PC-9 (cell line): Measurements from ENCODE around the gene ABHD16A. TPM values are rescaled to one million over a fixed set of nuclear protein-coding genes. Genes with fewer than 3 reads are reported as not detected.
A peak's percentile ranks its signal among the peaks of the same experiment; 100 is the strongest.

ENCODE experiments used
- BruUV-seq: library from RNA; stranded (reverse); fragments of 400-500 nt; replicated peaks from 2 replicates; lab custom pipeline; 2021; lab: Mats Ljungman, UMichigan
- CTCF ChIA-PET: fragments of 300-600 bp; sonication (Branson Sonifier 250); formaldehyde crosslinking; loops from one replicate; lab custom pipeline; 2022; ENCODE audit warnings: antibody characterized with exemption; lab: Charles Lee
- POLR2A ChIA-PET: fragments of 300-600 bp; sonication (Branson Sonifier 250); formaldehyde crosslinking; loops from one replicate; lab custom pipeline; 2022; ENCODE audit warnings: antibody characterized with exemption; ENCODE audit not compliant: unreplicated experiment; lab: Charles Lee
- DNase-seq, 2 experiments: peaks; one replicate each; pipeline versions ENCODE4 v3.0.0 to v3.0.0-alpha.2; 2015 to 2022; ENCODE audit warnings: mixed read lengths in 1 of 2
- H2AFZ ChIP-seq: fragments of 200-600 bp; sonication (generic); 2 replicates; pipeline ENCODE4 v1.8.1; 2017; ENCODE audit warnings: antibody characterized with exemption
- H3F3A ChIP-seq: fragments of 200-600 bp; sonication (generic); 2 replicates; pipeline ENCODE4 v1.8.1; 2017; ENCODE audit warnings: antibody characterized with exemption, mild to moderate bottlenecking, low read depth; ENCODE audit not compliant: insufficient read depth
- H3K27ac ChIP-seq: fragments of 200-600 bp; sonication (generic); 2 replicates; pipeline ENCODE4 v1.6.1; 2016; ENCODE audit warnings: mixed run types
- H3K27me3 ChIP-seq: fragments of 200-600 bp; sonication (generic); 2 replicates; pipeline ENCODE4 v1.6.1; 2016; ENCODE audit warnings: low read depth, mixed run types; ENCODE audit not compliant: insufficient read depth
- H3K36me3 ChIP-seq: fragments of 200-600 bp; sonication (generic); 2 replicates; pipeline ENCODE4 v1.6.1; 2016; ENCODE audit warnings: low read depth, mixed run types
- H3K4me1 ChIP-seq: fragments of 200-600 bp; sonication (generic); replicated peaks from 2 replicates; pipeline ENCODE4 v1.6.1; 2016; ENCODE audit warnings: mixed run types; ENCODE audit not compliant: insufficient read depth
- H3K4me2 ChIP-seq: fragments of 200-600 bp; sonication (generic); 2 replicates; pipeline ENCODE4 v1.6.1; 2017; ENCODE audit warnings: mixed run types
- H3K4me3 ChIP-seq: fragments of 200-600 bp; sonication (generic); 2 replicates; pipeline ENCODE4 v1.6.1; 2016; ENCODE audit warnings: mixed run types
- H3K79me2 ChIP-seq: fragments of 200-600 bp; sonication (generic); 2 replicates; pipeline ENCODE4 v1.6.1; 2017; ENCODE audit warnings: low read depth, mixed run types
- H3K9me2 ChIP-seq: fragments of 200-600 bp; sonication (generic); 2 replicates; pipeline ENCODE4 v1.8.1; 2017; ENCODE audit warnings: mild to moderate bottlenecking; ENCODE audit not compliant: insufficient read depth
- H3K9me3 ChIP-seq: fragments of 200-600 bp; sonication (generic); 2 replicates; pipeline ENCODE4 v1.8.1; 2016; ENCODE audit warnings: low read depth; ENCODE audit not compliant: insufficient read depth
- H4K20me1 ChIP-seq: fragments of 200-600 bp; sonication (generic); 2 replicates; pipeline ENCODE4 v1.8.1; 2017; ENCODE audit not compliant: insufficient read depth
- CTCF ChIP-seq: fragments of 200-600 bp; sonication (generic); conservative IDR thresholded peaks from 2 replicates; pipeline ENCODE4 v1.6.1; 2017; ENCODE audit warnings: mixed run types, antibody characterized with exemption, mild to moderate bottlenecking, moderate library complexity
- EZH2 ChIP-seq: fragments of 200-600 bp; sonication (generic); IDR thresholded peaks from 2 replicates; pipeline ENCODE4 v1.8.0; 2017; ENCODE audit warnings: antibody characterized with exemption, low read depth
- intact Hi-C: fragments of 100-400 bp; cut with micrococcal nuclease; formaldehyde crosslinking; loops from one replicate; pipeline ENCODE4 v1.10.0; 2022; ENCODE audit not compliant: unreplicated experiment
- total RNA-seq: library from RNA; stranded (reverse); gene quantifications from 2 replicates; pipeline ENCODE4 v1.2.3, GENCODE V29; 2021

The ABHD16A gene
- total RNA-seq, 1 experiment from 2014 or later, result 35.2 TPM

- CTCF ChIA-PET, result no interaction called here
- H4K20me1 ChIP-seq, result peaks cover 29% of the 10 kb centered on the region
- TF ChIP-seq CTCF (no peak), EZH2 (no peak)
- no peak for DNase-seq
- POLR2A ChIA-PET, result interaction anchor here (0.6 kb wide), 1 partner anchor 153 kb away, joined by 4 read pairs; no protein-coding TSS in a partner anchor
- no peaks in the 10 kb centered on the region for H3K27me3 ChIP-seq
- peak overlapping the region; percentile 73 for H3K27ac ChIP-seq
- intact Hi-C loops, result loop anchor here (2.0 to 10.0 kb wide), 2 partner anchors 58 to 190 kb away; partner anchors contain the start of genes ATP6V1G2, DDX39B and NFKBIL1
- no peak overlapping the region for H2AFZ ChIP-seq
- H3K9me2 ChIP-seq, result no peaks in the 10 kb centered on the region
- H3K79me2 ChIP-seq, result peaks cover 51% of the 10 kb centered on the region
- H3K9me3 ChIP-seq, result no peaks in the 10 kb centered on the region
- peaks cover 38% of the 10 kb centered on the region for H3K4me1 ChIP-seq
- H3K36me3 ChIP-seq, result peaks cover 37% of the 10 kb centered on the region
- H3K4me2 ChIP-seq, result peak overlapping the region; percentile 83
- H3K4me3 ChIP-seq, result peak overlapping the region; percentile 86
- H3F3A ChIP-seq, result peaks cover 75% of the 10 kb centered on the region
- BruUV-seq, result no TSS peak
Observed at GRCh38 chr6:31734247-31734820, 31.2 kb upstream of the ABHD16A start.

- Histone ChIP-seq H3K27me3 (no peaks in the 10 kb centered on the region), H3K36me3 (peaks cover 37% of the 10 kb centered on the region), H3K4me3 (peak overlapping the region; percentile 86; the same call in 1 of the 2 replicates), H3K4me2 (peak overlapping the region; percentile 83), H3K27ac (no peak overlapping the region), H3K4me1 (peaks cover 37% of the 10 kb centered on the region), H3K9me3 (no peaks in the 10 kb centered on the region), H3K9me2 (no peaks in the 10 kb centered on the region), H3K79me2 (peaks cover 51% of the 10 kb centered on the region), H3F3A (peaks cover 71% of the 10 kb centered on the region), H4K20me1 (peaks cover 29% of the 10 kb centered on the region), H2AFZ (no peak overlapping the region)
- intact Hi-C loops, result loop anchor here (2.0 to 10.0 kb wide), 2 partner anchors 59 to 189 kb away; partner anchors contain the start of genes ATP6V1G2, DDX39B and NFKBIL1
- no peak for TF ChIP-seq CTCF
- no peak for TF ChIP-seq EZH2
- no peak for DNase-seq
- BruUV-seq, result no TSS peak
- ChIA-PET CTCF (no interaction called here), POLR2A (no interaction called here)
Observed at GRCh38 chr6:31733734-31734133, 30.6 kb upstream of the ABHD16A start.

DNA sequence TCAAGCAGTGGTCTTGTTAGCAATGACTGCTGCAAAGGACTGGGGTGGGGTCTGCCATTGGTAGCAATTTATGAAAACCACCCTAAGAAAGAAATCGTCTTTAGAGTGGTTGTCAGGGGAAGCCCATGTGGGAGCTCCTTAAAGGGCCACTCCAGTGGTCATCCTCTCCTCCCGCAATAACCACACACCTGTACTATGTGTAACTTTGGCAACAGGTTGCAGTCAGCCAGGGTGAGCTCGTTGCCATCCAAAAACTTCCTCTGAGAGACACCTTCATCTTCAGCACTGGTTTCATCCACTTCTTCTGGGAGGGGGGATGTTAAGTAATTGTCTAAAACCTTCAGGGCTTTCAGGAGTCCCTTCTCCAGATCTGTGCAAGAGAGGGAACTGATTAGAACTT lies 28.9 kb upstream of the ABHD16A start:
- Histone ChIP-seq H3K27me3 (no peaks in the 10 kb centered on the region), H3K79me2 (peaks cover 50% of the 10 kb centered on the region), H3K4me3 (no peak overlapping the region), H3K4me2 (no peak overlapping the region), H3K27ac (no peak overlapping the region), H3F3A (peaks cover 64% of the 10 kb centered on the region), H2AFZ (no peak overlapping the region), H4K20me1 (peaks cover 29% of the 10 kb centered on the region), H3K36me3 (peaks cover 37% of the 10 kb centered on the region), H3K9me3 (no peaks in the 10 kb centered on the region), H3K4me1 (peaks cover 21% of the 10 kb centered on the region), H3K9me2 (no peaks in the 10 kb centered on the region)
- POLR2A ChIA-PET, result interaction anchor here (0.6 kb wide), 1 partner anchor 15 kb away, joined by 3 read pairs; no protein-coding TSS in a partner anchor
- no TSS peak for BruUV-seq
- CTCF ChIA-PET, result no interaction called here
- no peak for DNase-seq
- intact Hi-C loops, result loop anchor here (10.0 kb wide), 1 partner anchor 187 kb away; the partner anchor contains the start of genes ATP6V1G2, DDX39B and NFKBIL1
- TF ChIP-seq CTCF, result no peak
- no peak for TF ChIP-seq EZH2
